ENCODE data around the gene ALPK3.

The ALPK3 gene

DNA sequence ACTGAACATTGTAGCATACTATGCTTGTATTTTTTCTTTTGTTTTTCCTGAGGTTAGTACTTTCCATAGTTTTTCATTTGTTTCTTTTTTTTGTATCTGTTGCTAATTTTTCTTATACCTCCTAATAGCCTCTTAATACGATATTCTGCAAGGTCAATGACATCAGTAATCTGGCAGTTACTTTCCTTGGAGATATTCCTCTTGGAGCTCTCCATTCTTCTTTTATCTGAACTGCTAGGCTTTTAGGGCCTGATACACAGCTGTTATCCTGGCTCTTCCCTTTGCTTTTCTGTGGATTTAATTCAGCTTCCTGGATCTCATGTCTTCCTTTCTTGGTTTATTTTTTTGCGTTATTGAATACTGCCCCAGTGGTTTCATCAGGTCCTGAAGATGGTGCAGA is 12.9 kb downstream of the ALPK3 start:
- TF ChIP-seq ZFX (IDR thresholded peaks at IDR 0.05; ENCODE audit: borderline replicate concordance) = no peak
- TF ChIP-seq, protein P1, sequence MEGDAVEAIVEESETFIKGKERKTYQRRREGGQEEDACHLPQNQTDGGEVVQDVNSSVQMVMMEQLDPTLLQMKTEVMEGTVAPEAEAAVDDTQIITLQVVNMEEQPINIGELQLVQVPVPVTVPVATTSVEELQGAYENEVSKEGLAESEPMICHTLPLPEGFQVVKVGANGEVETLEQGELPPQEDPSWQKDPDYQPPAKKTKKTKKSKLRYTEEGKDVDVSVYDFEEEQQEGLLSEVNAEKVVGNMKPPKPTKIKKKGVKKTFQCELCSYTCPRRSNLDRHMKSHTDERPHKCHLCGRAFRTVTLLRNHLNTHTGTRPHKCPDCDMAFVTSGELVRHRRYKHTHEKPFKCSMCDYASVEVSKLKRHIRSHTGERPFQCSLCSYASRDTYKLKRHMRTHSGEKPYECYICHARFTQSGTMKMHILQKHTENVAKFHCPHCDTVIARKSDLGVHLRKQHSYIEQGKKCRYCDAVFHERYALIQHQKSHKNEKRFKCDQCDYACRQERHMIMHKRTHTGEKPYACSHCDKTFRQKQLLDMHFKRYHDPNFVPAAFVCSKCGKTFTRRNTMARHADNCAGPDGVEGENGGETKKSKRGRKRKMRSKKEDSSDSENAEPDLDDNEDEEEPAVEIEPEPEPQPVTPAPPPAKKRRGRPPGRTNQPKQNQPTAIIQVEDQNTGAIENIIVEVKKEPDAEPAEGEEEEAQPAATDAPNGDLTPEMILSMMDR (IDR thresholded peaks at IDR 0.05) = no peak
- no peak overlapping the region for H3K27ac ChIP-seq

DNA sequence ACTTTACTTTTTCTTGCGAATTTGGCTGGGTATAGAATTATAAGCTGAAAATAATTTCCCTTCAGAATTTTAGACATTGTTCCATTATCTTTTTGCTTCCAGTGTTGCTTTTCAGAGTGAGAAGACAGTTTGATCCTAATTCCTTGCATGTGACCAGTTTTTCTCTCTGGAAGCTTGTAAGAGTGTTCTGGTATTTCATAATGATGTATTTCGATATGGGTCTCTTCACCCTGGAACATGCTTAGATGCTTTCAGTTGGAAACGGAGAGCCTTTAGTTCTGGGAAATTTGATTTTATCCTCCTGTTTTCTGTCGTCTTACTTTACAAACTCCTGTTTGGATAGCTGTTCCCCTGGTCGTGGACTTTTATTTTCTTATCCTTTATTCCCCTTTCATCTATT is 13.9 kb downstream of the ALPK3 start:
- TF ChIP-seq, protein P1 (IDR thresholded peaks at IDR 0.05) = no peak
- TF ChIP-seq ZFX (IDR thresholded peaks at IDR 0.05; ENCODE audit: borderline replicate concordance) = no peak
- no peak overlapping the region for H3K27ac ChIP-seq

DNA sequence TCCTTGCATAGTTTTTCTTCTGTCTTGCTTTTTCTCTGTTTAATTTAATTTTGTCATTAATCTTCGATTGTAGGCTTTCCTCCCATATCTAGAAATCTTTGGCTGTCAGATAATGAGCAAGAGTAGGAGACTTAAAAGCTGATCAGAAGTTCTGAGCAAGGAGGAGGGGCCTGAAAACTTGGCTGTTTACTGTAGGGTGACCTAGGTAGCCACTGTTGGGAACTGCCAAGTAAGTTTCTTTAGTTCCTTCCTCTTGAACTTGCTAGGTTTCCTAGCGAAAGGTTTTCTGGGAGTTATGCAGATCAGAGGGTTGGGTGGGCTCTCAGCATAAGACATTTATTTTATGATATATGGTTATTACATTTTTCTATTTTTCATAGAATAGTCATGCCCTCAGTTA is 14.5 kb downstream of the ALPK3 start:
- H3K27ac ChIP-seq = no peak overlapping the region
- TF ChIP-seq, protein P1 (IDR thresholded peaks at IDR 0.05) = no peak
- TF ChIP-seq ZFX (IDR thresholded peaks at IDR 0.05; ENCODE audit: borderline replicate concordance) = no peak

DNA sequence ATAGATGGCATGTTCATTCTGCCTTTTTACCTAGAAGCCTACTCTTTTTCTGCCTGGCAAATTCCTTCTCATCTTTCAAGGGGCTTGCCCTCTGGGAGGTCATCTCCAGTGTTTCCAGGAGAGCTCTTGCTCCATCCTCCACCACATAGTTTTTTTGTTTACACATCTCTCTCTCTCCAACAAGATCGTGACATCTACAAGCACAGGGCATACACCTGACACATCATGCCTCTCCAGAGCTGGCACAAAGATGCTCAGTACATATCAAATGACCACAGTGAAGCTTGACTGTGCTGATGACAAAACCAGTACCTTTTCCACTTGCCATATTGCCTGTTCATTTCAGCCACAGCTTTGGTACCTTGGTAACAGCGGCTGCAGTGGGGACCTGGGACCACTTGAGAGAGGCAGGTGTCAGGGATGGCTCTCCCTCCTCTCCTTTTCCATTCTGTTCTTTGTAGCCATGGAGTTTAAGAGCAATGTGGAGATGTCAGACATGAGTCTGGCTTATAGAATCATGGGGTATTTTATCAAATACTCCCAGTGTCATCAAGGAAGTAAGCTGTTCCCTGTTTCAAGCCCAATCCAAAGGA is 15.4 kb downstream of the ALPK3 start:
- TF ChIP-seq ZFX (IDR thresholded peaks at IDR 0.05; ENCODE audit: borderline replicate concordance) = no peak
- TF ChIP-seq, protein P1 (IDR thresholded peaks at IDR 0.05) = no peak
- H3K27ac ChIP-seq = no peak overlapping the region

DNA sequence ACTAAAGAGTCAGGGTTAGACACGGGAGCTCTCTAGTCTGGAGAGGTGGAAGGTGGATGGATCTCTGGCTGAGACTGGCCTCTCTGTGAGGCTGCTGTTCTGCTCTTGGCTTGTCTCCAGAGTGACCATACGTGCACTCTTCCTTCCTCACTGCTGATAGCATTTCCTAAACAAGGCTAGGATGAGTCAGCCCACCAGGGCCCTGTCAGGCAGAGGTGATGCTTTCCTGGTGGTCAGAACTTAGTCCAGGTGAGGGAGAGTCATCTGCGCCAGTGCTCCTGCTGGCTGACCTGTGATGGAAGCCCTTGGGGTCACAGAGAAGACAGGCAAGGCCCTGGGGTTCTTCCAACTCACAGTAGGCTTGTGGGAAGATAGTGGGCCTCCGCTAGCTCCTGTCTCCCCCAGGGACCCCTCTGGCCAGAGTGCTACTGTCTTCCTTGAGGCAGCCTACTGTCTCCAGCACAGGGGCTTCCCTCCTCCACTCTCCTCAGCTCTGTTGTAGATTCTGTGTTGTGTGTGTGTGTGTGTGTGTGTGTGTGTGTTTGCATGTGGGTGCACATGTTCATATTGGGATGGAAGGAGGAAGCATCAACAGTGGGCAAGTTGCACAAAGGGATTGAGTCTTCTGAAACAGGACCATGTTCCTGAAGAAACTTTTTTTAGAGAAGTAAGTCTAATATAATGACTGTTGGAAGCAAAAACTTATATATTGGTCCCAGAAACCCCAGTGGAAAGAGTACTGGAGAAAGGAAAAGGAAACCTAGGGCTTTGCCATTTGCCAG is 16.5 kb downstream of the ALPK3 start:
- H3K27ac ChIP-seq = no peak overlapping the region
- TF ChIP-seq, protein P1 (IDR thresholded peaks at IDR 0.05) = no peak
- no peak for TF ChIP-seq ZFX (IDR thresholded peaks at IDR 0.05; ENCODE audit: borderline replicate concordance)

DNA sequence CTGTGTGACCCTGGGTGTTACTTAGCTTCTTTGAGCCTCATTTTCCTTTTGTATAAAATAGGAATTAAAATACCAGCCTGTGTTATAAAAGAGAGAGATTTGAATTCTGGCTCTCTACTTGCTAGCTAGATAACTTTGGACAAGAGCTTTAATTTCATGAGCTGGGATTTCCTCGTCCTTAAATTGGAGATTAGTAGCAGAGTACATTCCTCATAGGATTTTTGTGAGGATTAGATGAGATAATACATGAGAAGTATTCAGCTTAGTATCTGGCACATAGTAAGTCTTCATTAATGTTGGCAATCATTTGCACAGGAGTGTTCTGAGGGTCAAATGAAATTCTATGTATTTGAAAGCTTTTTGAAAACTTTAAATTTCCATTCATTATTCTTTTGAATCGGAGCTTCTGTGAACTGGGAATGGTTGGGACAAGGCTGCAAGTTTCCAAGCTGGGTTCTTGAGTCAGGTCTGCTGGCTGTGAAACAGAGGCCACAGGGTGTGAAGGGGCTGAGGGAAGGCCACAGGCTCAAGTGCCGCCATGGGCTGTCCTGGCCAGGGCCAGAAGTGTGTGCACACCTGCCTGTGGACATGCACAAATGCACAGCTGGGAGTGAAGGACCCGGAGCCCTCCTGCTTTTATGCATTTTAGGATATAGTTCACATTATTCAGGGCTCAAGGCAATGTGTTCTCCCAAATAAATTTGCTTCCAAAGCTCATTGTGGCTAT is 17.2 kb downstream of the ALPK3 start:
- H3K27ac ChIP-seq = no peak overlapping the region

More for the DNA sequence above, 17.2 kb downstream of the ALPK3 start:
- TF ChIP-seq ZFX (IDR thresholded peaks at IDR 0.05; ENCODE audit: borderline replicate concordance) = no peak
- TF ChIP-seq, protein P1 (IDR thresholded peaks at IDR 0.05) = no peak

All from 22Rv1 (cell line).